Keratinocyte (primary cell): ENCODE measurements around the gene MOB2. TPM values are rescaled to one million over a fixed set of nuclear protein-coding genes. Genes with fewer than 3 reads are reported as not detected.

Experiments
- DNase-seq: peaks from one replicate; pipeline ENCODE4 v3.0.0-alpha.2; 2011; ENCODE audit warnings: low read depth, missing footprints, low spot score
- FAIRE-seq: peaks from 2 replicates; lab custom pipeline; 2011; peaks lifted over from hg19 to GRCh38; lab: Jason Lieb, UNC
- H2AFZ ChIP-seq: 2 replicates; pipeline ENCODE4 v1.6.0; 2012; ENCODE audit warnings: low read length, control low read depth, inconsistent platforms; ENCODE audit not compliant: control insufficient read depth
- H3K27ac ChIP-seq: 2 replicates; pipeline ENCODE4 v1.5.1; 2011; ENCODE audit warnings: low read length; ENCODE audit not compliant: control insufficient read depth, insufficient read depth
- H3K27me3 ChIP-seq: 3 replicates; pipeline ENCODE4 v1.6.0; 2011; ENCODE audit warnings: low read length; ENCODE audit not compliant: control insufficient read depth, insufficient read depth; ENCODE audit errors: extremely low read depth
- H3K36me3 ChIP-seq, 2 experiments: 2 replicates in 1 of 2; 3 replicates in 1 of 2; pipeline ENCODE4 v1.5.1; 2011; ENCODE audit warnings: low read length in 2 of 2, mild to moderate bottlenecking in 1 of 2; ENCODE audit not compliant: control insufficient read depth in 2 of 2, insufficient read depth in 2 of 2; ENCODE audit errors: extremely low read depth in 1 of 2
- H3K4me1 ChIP-seq: 3 replicates; pipeline ENCODE4 v1.5.1; 2011; ENCODE audit warnings: low read length; ENCODE audit not compliant: control insufficient read depth, insufficient read depth; ENCODE audit errors: extremely low read depth
- H3K4me2 ChIP-seq: 3 replicates; pipeline ENCODE4 v1.6.0; 2011; ENCODE audit warnings: low read depth, low read length; ENCODE audit not compliant: control insufficient read depth, insufficient read depth; ENCODE audit errors: extremely low read depth
- H3K4me3 ChIP-seq, 3 experiments: fragments of 200-600 bp in 1 of 3; sonication (generic) in 1 of 3; 2 replicates in 2 of 3; 3 replicates in 1 of 3; pipeline ENCODE4 v1.5.1; 2011 to 2016; ENCODE audit warnings: low read length in 3 of 3, mild to moderate bottlenecking in 3 of 3, control low read depth in 2 of 3, inconsistent platforms in 1 of 3, low read depth in 1 of 3, mixed read lengths in 1 of 3, mixed run types in 1 of 3, moderate library complexity in 1 of 3; ENCODE audit not compliant: control insufficient read depth in 2 of 3, insufficient read depth in 2 of 3; ENCODE audit errors: extremely low read depth in 1 of 3
- H3K79me2 ChIP-seq: 2 replicates; pipeline ENCODE4 v1.6.0; 2012; ENCODE audit warnings: low read length; ENCODE audit not compliant: control insufficient read depth, insufficient read depth
- H3K9ac ChIP-seq: 3 replicates; pipeline ENCODE4 v1.6.0; 2011; ENCODE audit warnings: low read length; ENCODE audit not compliant: control insufficient read depth, insufficient read depth; ENCODE audit errors: extremely low read depth
- H3K9me1 ChIP-seq: 3 replicates; pipeline ENCODE4 v1.6.0; 2011; ENCODE audit warnings: low read length; ENCODE audit not compliant: control insufficient read depth, insufficient read depth; ENCODE audit errors: extremely low read depth
- H3K9me3 ChIP-seq: 2 replicates; pipeline ENCODE4 v1.5.1; 2012; ENCODE audit warnings: low read depth, low read length; ENCODE audit not compliant: control insufficient read depth
- H4K20me1 ChIP-seq: 3 replicates; pipeline ENCODE4 v1.6.0; 2011; ENCODE audit warnings: low read length; ENCODE audit not compliant: control insufficient read depth, insufficient read depth; ENCODE audit errors: extremely low read depth
- CTCF ChIP-seq, 3 experiments: IDR thresholded peaks in 1 of 3; conservative IDR thresholded peaks in 1 of 3; optimal IDR thresholded peaks in 1 of 3; 2 replicates in 2 of 3; 3 replicates in 1 of 3; pipeline versions ENCODE3 to v1.5.1; 2011; ENCODE audit warnings: low read length in 3 of 3, mild to moderate bottlenecking in 3 of 3, moderate library complexity in 2 of 3, control low read depth in 1 of 3, inconsistent platforms in 1 of 3; ENCODE audit not compliant: insufficient read depth in 2 of 3; ENCODE audit errors: extremely low read depth in 1 of 3
- EZH2 ChIP-seq: IDR thresholded peaks from one replicate; pipeline ENCODE4 v1.6.1; 2012; ENCODE audit warnings: inconsistent platforms, mild to moderate bottlenecking, low read length, moderate library complexity
- dilution Hi-C: fragments of 300-500 bp; cut with MboI; formaldehyde crosslinking; loops from one replicate; pipeline ENCODE4 v1.7.0; 2020; ENCODE audit warnings: low sequenced_read_pairs; ENCODE audit not compliant: extremely low pct_ligation_motif_present
- polyA plus RNA-seq, 5 experiments: library from polyadenylated mRNA; depleted of rRNA in 3 of 5; stranded (reverse) in 3 of 5; stranded (forward) in 1 of 5; unstranded in 1 of 5; fragments of >200 nt; gene quantifications; 1 replicate in 1 of 5; 2 replicates in 3 of 5; 3 replicates in 1 of 5; pipeline versions ENCODE4 v1.2.1 to v1.2.3, GENCODE V29; 2011 to 2012; ENCODE audit warnings: missing spikeins in 2 of 5, low read depth in 1 of 5, low replicate concordance in 1 of 5

Gene MOB2
- polyA plus RNA-seq, 1 donor (not counting 4 experiments of a cell fraction or from before 2014, with no cell fraction given): 37.7 TPM

- FAIRE-seq (no peak), DNase-seq (no peak)
- H4K20me1 ChIP-seq: peaks cover 60% of the 10 kb centered on the region
- no peak overlapping the region for H3K27ac ChIP-seq
- no peaks in the 10 kb centered on the region for H3K27me3 ChIP-seq
- H3K79me2 ChIP-seq: peaks cover 81% of the 10 kb centered on the region
- H3K4me2 ChIP-seq: no peak overlapping the region
- H3K4me1 ChIP-seq: peaks cover 36% of the 10 kb centered on the region
- dilution Hi-C loops: no loop called here
- TF ChIP-seq CTCF (optimal IDR thresholded peaks at IDR 0.05 in 1 of 3, IDR thresholded peaks at IDR 0.05 in 1 of 3, conservative IDR thresholded peaks at IDR 0.05 in 1 of 3; ENCODE audit: extremely low read depth in 1 of 3, insufficient read depth in 2 of 3, low read length in 3 of 3): no peak
- TF ChIP-seq EZH2: no peak
- peaks cover 12% of the 10 kb centered on the region for H3K9me1 ChIP-seq
- no peak overlapping the region for H2AFZ ChIP-seq
- no peak overlapping the region for H3K9ac ChIP-seq
- no peaks in the 10 kb centered on the region for H3K36me3 ChIP-seq
- H3K4me3 ChIP-seq: no peak overlapping the region
- no peaks in the 10 kb centered on the region for H3K9me3 ChIP-seq
Observed at GRCh38 chr11:1519028-1520010, 32.7 kb upstream of the MOB2 start.

- no peak for TF ChIP-seq EZH2
- no peak for TF ChIP-seq CTCF (optimal IDR thresholded peaks at IDR 0.05 in 1 of 3, IDR thresholded peaks at IDR 0.05 in 1 of 3, conservative IDR thresholded peaks at IDR 0.05 in 1 of 3; ENCODE audit: extremely low read depth in 1 of 3, insufficient read depth in 2 of 3, low read length in 3 of 3)
Observed at GRCh38 chr11:1518301-1518700, 31.7 kb upstream of the MOB2 start.

More at GRCh38 chr11:1518301-1518700, 31.7 kb upstream of the MOB2 start:
- H3K9ac ChIP-seq: no peak overlapping the region
- H2AFZ ChIP-seq: no peak overlapping the region
- H4K20me1 ChIP-seq: peaks cover 59% of the 10 kb centered on the region
- H3K27me3 ChIP-seq: no peaks in the 10 kb centered on the region
- H3K4me1 ChIP-seq: peaks cover 28% of the 10 kb centered on the region
- DNase-seq (no peak), FAIRE-seq (no peak)
- H3K9me1 ChIP-seq: peaks cover 6% of the 10 kb centered on the region
- H3K9me3 ChIP-seq: no peaks in the 10 kb centered on the region
- peaks cover 81% of the 10 kb centered on the region for H3K79me2 ChIP-seq
- no peak overlapping the region for H3K4me3 ChIP-seq
- dilution Hi-C loops: no loop called here
- no peak overlapping the region for H3K27ac ChIP-seq
- H3K36me3 ChIP-seq: peaks cover 0 to 2% of the 10 kb centered on the region in 2 experiments
- no peak overlapping the region for H3K4me2 ChIP-seq
